Retinal pigment epithelial cell (primary cell): Measurements from ENCODE around the gene EFCAB9.

Experiments
- DNase-seq: peaks from one replicate; pipeline ENCODE4 v3.0.0-alpha.2; 2010; ENCODE audit warnings: low read depth
- H3K4me3 ChIP-seq: 2 replicates; pipeline ENCODE4 v1.5.1; 2011; ENCODE audit warnings: mild to moderate bottlenecking, low read length, control low read depth, moderate library complexity
- CTCF ChIP-seq: conservative IDR thresholded peaks from 2 replicates; pipeline ENCODE4 v1.5.1; 2011; ENCODE audit warnings: low read depth, low read length, control low read depth, inconsistent platforms

EFCAB9 gene

GRCh38 chr5:172173564-172174153 lies 20.3 kb upstream of the EFCAB9 start:
- no peak for DNase-seq
- no peak for TF ChIP-seq CTCF
- H3K4me3 ChIP-seq: no peak overlapping the region

DNA sequence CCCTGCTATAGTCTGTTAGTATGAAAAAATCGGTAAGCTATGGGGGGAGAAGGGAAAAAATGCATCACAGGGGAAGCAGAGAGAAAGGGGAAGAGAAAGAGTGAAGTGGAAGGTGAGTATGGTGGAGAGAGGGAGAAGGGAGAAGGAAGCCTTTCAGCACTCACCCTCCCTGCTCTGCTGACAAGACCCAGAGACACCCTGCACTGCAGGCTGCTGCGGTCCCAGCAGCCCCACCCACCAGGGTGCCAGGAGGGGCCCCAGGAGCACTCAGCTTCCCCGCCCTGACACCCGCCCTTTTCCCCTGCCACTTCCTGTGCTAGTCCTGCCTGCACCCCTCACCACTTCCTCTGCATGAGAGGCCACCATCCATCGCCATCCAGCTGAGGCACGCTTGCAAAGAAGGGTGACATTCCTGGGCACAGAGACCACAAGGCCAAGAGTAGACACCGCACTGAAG lies 18.7 kb upstream of the EFCAB9 start:
- no peak overlapping the region for H3K4me3 ChIP-seq
- no peak for TF ChIP-seq CTCF
- no peak for DNase-seq

DNA sequence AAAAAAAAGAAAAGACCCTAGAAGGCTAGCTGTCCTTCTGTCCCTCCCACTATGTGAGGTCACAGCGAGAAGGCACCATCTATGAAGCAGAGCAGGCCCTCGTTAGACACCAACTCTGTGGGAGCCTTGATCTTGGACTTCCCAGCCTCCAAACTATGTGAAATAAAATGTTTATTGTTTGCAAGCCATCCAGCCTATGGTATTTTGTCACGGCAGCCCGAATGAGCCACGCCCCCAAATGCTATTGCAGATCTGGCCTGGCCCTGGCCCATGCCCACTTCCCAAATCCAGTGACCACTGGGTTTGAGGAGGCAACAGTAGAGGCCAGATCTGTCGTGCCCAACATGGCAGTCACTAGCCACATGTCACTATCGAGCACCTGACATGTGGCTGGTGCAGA lies 16.8 kb upstream of the EFCAB9 start:
- no peak for TF ChIP-seq CTCF
- no peak for DNase-seq
- no peak overlapping the region for H3K4me3 ChIP-seq

DNA sequence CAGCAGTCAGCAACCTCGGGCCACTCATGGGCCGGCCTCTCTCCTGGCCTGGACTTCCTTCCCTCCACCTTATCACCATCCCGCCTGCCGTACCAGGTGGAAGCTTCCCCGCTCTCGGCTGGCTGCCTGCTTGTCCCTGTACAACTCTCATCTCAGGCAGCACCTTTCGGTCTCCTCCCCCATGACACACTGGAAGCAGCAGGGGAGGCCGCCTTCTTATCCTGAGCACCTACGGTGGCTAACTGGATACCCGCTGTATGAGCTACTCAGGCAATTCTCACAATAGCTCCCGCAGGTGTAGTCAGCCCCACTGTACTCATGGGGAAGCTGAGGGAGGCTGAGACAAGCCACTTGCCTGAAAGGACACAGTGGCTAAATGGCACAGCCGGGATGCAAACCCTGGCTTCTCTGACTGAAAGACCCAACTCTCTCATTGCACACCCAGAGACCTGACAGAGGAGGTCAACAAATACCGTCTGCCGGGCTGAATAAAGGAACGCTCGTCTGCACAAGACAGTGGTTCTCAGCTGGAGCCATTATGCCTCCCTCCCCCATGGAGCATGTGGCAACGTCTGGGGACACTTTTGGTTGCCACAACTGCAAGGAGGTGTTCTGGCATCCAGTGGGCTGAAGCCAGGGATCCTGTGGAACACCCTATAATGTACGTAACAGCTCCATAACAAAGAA lies 15.5 kb upstream of the EFCAB9 start:
- no peak for DNase-seq
- no peak overlapping the region for H3K4me3 ChIP-seq

DNA sequence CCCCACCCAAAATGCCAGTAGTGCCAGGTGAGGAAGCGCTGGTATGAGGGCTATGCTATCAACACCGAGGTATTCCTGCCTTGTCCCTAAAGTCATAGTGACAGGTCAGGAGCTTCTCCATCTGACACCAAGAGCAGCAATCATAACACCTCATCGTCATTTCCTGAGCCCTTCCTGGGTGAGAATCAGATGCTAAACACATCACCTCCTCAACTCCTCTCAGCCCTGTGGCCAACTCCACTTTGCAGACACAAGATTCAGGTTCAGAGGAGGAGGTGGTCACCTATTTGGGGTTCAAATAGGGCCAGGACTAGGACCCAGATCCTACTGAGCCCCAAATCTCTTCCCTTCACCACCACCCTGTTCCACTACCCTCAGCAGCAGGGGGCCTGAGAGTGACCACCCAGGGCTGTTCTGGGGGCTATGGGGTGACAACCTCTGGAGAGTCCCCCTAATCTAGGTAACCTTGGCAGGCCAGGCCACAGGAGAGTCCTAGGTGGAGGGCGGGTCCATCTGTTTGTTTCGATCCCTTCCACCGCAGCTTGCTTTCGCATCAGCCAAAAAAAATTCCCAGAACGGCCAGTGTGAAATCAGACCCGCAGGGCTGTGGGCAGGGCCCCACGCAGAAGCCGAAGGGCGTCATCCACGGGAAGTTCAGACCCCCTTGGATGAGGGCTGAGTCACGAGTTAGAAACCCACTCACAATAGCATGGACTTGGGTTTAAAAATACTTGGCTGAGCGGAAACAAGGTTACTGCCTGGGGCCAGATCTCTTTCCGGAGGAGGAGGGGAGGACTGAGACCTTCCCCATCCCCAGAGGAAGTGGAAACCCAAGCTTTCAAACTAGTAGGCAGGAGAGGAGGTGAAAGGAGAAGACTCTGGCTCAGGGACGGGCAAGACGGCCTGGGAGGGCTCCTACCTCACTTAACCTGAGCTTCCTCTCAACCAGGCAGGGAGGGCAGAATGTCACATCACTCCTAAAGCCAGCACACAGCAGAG lies 14.7 kb upstream of the EFCAB9 start:
- no peak overlapping the region for H3K4me3 ChIP-seq
- no peak for DNase-seq
- no peak for TF ChIP-seq CTCF

More for the DNA sequence above, 15.5 kb upstream of the EFCAB9 start:
- TF ChIP-seq CTCF: no peak

DNA sequence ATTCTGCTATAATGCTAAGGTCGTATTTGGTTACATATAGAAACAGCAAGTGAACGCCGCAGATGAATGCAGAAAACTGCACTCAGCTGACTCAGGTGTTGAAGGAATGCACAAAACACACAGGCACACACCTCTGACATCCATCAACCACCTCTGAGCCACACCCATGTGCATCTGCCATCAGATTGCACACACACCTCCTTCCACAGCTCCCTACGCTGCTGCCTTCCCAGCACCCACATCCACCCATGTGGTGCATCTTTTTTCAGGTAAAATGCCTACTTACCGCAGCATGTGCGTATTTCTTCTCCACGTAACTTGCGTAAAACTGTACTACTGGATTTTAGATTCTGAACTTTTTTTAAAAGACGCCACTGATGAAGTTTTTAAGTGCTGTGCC lies 13.0 kb upstream of the EFCAB9 start:
- DNase-seq: no peak
- no peak for TF ChIP-seq CTCF
- no peak overlapping the region for H3K4me3 ChIP-seq
